Tibial nerve (tissue), 4 donors: ENCODE data around the gene AXIN1. TPM values are rescaled to one million over a fixed set of nuclear protein-coding genes. Genes with fewer than 3 reads are reported as not detected.
"Not testable (repeated sequence)": the region's sequence is repeated elsewhere in the genome, so short reads cannot be mapped to it uniquely, and the experiment has no call there.

ENCODE experiments used
- DNase-seq, 2 donors: peaks; one replicate each; pipeline ENCODE4 v3.0.0-alpha.2; 2019; ENCODE audit warnings: low spot score in 2 of 2
- H3K27ac ChIP-seq, 4 donors: fragments of 200-600 bp; sonication (generic) in 3 of 4; one replicate each; pipeline ENCODE4 v1.5.1; 2017 to 2019; ENCODE audit warnings: mild to moderate bottlenecking in 1 of 4
- H3K27me3 ChIP-seq, 2 donors: fragments of 200-600 bp; sonication (generic) in 1 of 2; one replicate each; pipeline versions ENCODE4 v1.5.1 to v1.6.0; 2017 to 2019
- H3K36me3 ChIP-seq, 3 donors: fragments of 200-600 bp; sonication (generic); one replicate each; pipeline ENCODE4 v1.5.1; 2018 to 2019
- H3K4me1 ChIP-seq, 4 donors: fragments of 200-600 bp; sonication (generic) in 3 of 4; one replicate each; pipeline ENCODE4 v1.5.1; 2017 to 2019
- H3K4me3 ChIP-seq, 4 donors: fragments of 200-600 bp; sonication (generic) in 3 of 4; one replicate each; pipeline ENCODE4 v1.5.1; 2017 to 2019; ENCODE audit warnings: mild to moderate bottlenecking in 1 of 4, moderate library complexity in 1 of 4
- H3K9me3 ChIP-seq, 4 donors: fragments of 200-600 bp; sonication (generic) in 3 of 4; one replicate each; pipeline ENCODE4 v1.5.1; 2017 to 2019
- EP300 ChIP-seq, 2 donors: sonication (generic); formaldehyde crosslinking; IDR thresholded peaks; one replicate each; pipeline ENCODE4 v1.6.1; 2017; ENCODE audit warnings: antibody characterized with exemption in 2 of 2, mild to moderate bottlenecking in 1 of 2
- POLR2A ChIP-seq, 2 donors: fragments of 450-650 bp; IDR thresholded peaks; one replicate each; pipeline ENCODE4 v1.6.1; 2017; ENCODE audit warnings: antibody characterized with exemption in 2 of 2, mild to moderate bottlenecking in 2 of 2, moderate library complexity in 2 of 2
- WGBS, 2 donors: methylation state at CpG; one replicate each; pipeline ENCODE4 v1.1.5; 2018; 5-methylcytosine and 5-hydroxymethylcytosine counted together
- total RNA-seq, 4 donors: library from RNA; depleted of rRNA; stranded (reverse); fragments of >200 nt; gene quantifications; one replicate each; pipeline ENCODE4 v1.1.0, GENCODE V29; 2016
- TF ChIP-seq, protein P1 (sequence below), 5 experiments: fragments of 200-600 bp in 3 of 5; fragments of 450-650 bp in 2 of 5; sonication (generic) in 3 of 5; IDR thresholded peaks; one replicate each; pipeline ENCODE4 v1.5.1; 2016 to 2019; ENCODE audit warnings: antibody characterized with exemption in 5 of 5, mild to moderate bottlenecking in 3 of 5, moderate library complexity in 2 of 5

AXIN1 gene
- total RNA-seq, 4 donors from 2014 or later = 23.4 to 37.1 (median 25.0) TPM

DNA sequence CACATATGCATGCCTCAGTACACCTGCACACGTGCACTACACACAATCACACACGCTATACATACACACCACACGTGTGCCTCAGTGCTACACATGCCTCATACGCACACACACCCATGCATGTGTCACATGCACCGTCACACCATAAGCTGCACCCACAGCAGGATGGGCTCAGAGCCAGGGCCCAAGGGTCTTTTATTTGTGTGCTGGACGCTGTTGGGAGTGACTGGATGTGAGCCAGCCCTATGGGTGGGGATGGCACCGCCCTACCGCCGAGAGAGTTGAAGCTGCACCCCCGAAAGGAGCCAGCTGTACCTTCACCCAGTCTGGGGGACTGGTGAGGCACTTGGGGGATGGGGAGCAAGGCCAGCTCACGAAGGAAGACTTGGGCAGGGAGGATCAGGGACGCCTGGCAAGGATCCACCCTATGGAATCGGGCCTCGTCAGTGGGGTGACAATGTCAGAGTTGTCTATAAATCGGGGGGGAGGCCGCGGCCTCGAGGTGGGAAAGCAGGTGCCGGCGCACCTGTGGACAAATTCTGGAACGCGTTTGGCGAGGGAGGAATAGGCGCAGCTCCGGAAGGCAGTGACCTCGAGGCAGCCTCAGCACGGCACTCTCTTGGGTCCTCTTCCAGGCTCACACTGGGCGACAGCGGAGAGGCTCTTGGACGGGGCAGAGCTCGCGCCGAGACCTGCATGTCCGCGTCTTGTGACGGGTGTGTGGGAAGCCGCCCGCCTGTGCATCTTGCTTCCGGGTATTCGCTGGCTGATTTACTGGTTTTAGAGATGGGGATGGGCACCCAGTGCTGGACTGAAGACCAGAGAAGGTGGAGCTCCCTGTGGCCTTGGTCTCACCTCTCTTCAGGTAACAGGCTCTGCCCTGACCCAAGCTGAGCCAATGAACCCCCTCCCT is 84.1 kb downstream of the AXIN1 start:
- H3K27me3 ChIP-seq = no peaks in the 10 kb centered on the region
- peak overlapping the region in 2 of 4 donors; percentile 5 to 60 for H3K27ac ChIP-seq
- 67 to 72% methylated on average over 39 to 40 of the region's 40 CpGs for WGBS, 2 donors
- TF ChIP-seq EP300 (IDR thresholded peaks at IDR 0.05) (no peak), POLR2A (IDR thresholded peaks at IDR 0.05) (no peak)
- TF ChIP-seq, protein P1, sequence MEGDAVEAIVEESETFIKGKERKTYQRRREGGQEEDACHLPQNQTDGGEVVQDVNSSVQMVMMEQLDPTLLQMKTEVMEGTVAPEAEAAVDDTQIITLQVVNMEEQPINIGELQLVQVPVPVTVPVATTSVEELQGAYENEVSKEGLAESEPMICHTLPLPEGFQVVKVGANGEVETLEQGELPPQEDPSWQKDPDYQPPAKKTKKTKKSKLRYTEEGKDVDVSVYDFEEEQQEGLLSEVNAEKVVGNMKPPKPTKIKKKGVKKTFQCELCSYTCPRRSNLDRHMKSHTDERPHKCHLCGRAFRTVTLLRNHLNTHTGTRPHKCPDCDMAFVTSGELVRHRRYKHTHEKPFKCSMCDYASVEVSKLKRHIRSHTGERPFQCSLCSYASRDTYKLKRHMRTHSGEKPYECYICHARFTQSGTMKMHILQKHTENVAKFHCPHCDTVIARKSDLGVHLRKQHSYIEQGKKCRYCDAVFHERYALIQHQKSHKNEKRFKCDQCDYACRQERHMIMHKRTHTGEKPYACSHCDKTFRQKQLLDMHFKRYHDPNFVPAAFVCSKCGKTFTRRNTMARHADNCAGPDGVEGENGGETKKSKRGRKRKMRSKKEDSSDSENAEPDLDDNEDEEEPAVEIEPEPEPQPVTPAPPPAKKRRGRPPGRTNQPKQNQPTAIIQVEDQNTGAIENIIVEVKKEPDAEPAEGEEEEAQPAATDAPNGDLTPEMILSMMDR (IDR thresholded peaks at IDR 0.05) = no peak
- peaks cover 0 to 34% (median 3%) of the 10 kb centered on the region in 3 donors for H3K36me3 ChIP-seq
- H3K4me3 ChIP-seq = no peak overlapping the region
- DNase-seq = no peak
- H3K4me1 ChIP-seq = peaks cover 0 to 16% (median 0%) of the 10 kb centered on the region in 4 donors
- H3K9me3 ChIP-seq = no peaks in the 10 kb centered on the region

DNA sequence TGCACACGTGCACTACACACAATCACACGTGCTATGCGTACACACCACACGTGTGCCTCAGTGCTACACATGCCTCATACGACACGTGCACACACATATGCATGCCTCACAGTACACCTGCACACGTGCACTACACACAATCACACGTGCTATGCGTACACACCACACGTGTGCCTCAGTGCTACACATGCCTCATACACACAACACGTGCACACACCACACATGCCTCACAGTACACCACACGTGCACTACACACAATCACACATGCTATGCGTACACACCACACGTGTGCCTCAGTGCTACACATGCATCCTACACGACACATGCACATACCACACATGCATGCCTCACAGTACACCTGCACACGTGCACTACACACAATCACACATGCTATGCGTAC is 85.0 kb downstream of the AXIN1 start:
- WGBS, 2 donors = 88% methylated on average over 17 of the region's 17 CpGs
- not testable (repeated sequence) for H3K9me3 ChIP-seq, H3K4me3 ChIP-seq, H3K27me3 ChIP-seq, DNase-seq, H3K27ac ChIP-seq
- peaks cover 0 to 16% (median 0%) of the 10 kb centered on the region in 4 donors for H3K4me1 ChIP-seq
- H3K36me3 ChIP-seq = peaks cover 0 to 42% (median 4%) of the 10 kb centered on the region in 3 donors

DNA sequence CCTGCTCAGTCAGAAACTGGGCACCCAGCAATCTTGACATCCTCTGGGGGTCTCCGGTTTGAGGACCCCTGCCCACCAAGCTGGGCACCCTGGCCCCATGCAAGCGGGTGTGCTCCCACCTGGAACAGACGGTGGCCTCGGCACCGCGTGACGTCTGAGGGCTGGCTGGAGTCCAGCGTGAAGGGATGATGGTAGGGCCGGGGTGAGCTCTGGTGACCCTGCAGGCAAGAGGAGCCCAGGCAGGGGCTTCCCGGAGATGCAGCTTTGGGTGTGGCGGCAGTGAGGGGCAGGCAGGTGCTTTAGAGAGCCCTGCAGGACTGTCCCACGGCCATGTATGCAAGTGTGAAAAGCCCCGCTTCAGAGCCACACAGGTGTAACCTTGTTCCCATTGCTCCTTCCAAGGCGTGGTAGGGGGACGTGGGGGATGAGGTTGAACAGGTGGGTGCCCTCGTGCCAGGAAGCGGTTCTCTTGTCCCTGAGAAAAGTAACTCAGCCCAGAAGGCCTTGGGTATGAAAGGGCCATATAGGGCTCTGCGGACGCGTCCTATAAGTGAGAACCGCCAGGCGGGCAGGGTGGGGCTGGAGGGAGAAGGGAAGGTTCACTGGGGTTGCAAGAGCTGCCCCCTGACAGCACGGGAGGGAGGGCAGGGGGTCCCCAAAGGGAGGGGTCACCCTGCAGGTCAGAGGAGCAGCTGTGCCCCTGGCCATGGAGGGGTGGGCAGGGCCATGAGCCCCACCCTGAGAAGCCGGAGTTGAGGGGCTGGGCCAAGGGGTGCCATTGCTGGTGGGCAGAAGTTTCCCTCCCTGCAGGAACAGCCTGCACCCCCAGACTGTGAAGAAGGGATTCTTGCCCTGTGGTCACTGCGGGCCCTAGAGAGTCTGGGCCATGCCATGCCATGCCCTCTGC is 86.0 kb downstream of the AXIN1 start:
- TF ChIP-seq, protein P1 (IDR thresholded peaks at IDR 0.05) = no peak
- TF ChIP-seq POLR2A (IDR thresholded peaks at IDR 0.05) (no peak), EP300 (IDR thresholded peaks at IDR 0.05) (no peak)
- Histone ChIP-seq H3K4me3 (no peak overlapping the region), H3K4me1 (peaks cover 0 to 16% (median 0%) of the 10 kb centered on the region in 4 donors)

DNA sequence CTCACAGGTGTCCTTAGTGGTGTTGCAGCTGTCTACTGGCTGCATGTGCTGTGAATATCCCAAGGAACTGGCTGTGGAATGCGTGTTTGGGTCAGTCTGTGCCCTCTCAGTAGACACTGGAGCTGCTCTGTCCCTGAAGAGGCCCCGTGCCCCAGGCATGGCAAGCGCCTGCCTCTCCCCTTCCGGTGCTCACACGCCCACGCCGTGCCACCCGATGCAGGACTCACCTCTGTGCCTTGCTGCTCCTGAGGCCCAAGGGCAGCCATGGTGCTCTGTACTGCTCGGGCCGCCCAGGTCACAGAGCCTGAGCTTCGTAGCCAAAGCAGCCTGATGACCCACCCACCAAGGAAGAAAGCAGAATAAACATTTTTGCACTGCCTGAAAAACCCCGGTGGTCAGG is 86.8 kb downstream of the AXIN1 start:
- Histone ChIP-seq H3K4me3 (no peak overlapping the region), H3K27me3 (no peaks in the 10 kb centered on the region), H3K36me3 (peaks cover 0 to 56% (median 9%) of the 10 kb centered on the region in 3 donors), H3K27ac (peak overlapping the region in 1 of 4 donors; percentile 70), H3K4me1 (peaks cover 0 to 16% (median 0%) of the 10 kb centered on the region in 4 donors), H3K9me3 (no peaks in the 10 kb centered on the region)
- DNase-seq = no peak
- no peak for TF ChIP-seq EP300 (IDR thresholded peaks at IDR 0.05)
- TF ChIP-seq, protein P1 (IDR thresholded peaks at IDR 0.05) = no peak
- TF ChIP-seq POLR2A (IDR thresholded peaks at IDR 0.05) = no peak
- WGBS, 2 donors = 43 to 54% methylated on average over 5 to 12 of the region's 12 CpGs

More for the DNA sequence above, 86.0 kb downstream of the AXIN1 start:
- Histone ChIP-seq H3K9me3 (no peaks in the 10 kb centered on the region), H3K27ac (peak overlapping the region in 1 of 4 donors; percentile 70), H3K27me3 (no peaks in the 10 kb centered on the region), H3K36me3 (peaks cover 0 to 52% (median 9%) of the 10 kb centered on the region in 3 donors)
- 62 to 67% methylated on average over 24 to 25 of the region's 25 CpGs for WGBS, 2 donors
- DNase-seq = no peak

DNA sequence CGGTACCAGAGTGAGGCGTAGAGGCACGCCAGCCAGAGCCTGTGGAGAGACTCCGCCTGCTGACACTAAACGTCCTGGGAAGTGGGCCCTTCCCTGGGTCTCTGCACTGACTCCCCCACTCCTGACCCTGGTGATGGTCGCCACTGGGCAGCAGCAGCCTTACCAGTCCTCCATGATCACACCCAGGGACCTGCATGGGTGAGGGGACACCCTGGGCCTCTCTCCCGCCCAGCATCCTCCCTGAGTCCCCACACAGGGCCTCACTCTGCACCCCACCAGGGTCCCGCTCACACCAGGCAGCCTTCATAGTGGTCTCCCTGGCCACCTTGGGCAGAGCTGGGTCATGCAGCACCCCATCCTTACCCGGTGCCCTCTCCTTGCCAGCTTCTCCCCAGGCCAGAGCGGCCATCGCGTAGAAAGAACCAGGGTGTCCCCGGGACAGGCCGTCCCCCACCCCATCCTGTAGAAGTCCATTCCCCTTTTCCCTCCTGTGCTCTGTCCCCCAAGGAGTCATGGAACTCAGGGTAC is 87.5 kb downstream of the AXIN1 start:
- H3K27me3 ChIP-seq = no peaks in the 10 kb centered on the region
- peaks cover 0 to 16% (median 0%) of the 10 kb centered on the region in 4 donors for H3K4me1 ChIP-seq
- no peak for DNase-seq
- TF ChIP-seq POLR2A (IDR thresholded peaks at IDR 0.05) = no peak
- no peak for TF ChIP-seq EP300 (IDR thresholded peaks at IDR 0.05)
- TF ChIP-seq, protein P1 (IDR thresholded peaks at IDR 0.05) = no peak
- H3K9me3 ChIP-seq = no peaks in the 10 kb centered on the region
- peak overlapping the region in 1 of 4 donors; percentile 70 for H3K27ac ChIP-seq
- WGBS, 2 donors = 84 to 94% methylated on average over 13 to 14 of the region's 14 CpGs
- peaks cover 0 to 56% (median 9%) of the 10 kb centered on the region in 3 donors for H3K36me3 ChIP-seq
- H3K4me3 ChIP-seq = no peak overlapping the region
